COR-L47 (cell line): ENCODE measurements around the gene SCARF2.
A peak's percentile ranks its signal among the peaks of the same experiment; 100 is the strongest.

ENCODE experiments used
- DNase-seq: peaks from one replicate; lab custom pipeline; 2025; lab: John Stamatoyannopoulos, UW

The SCARF2 gene

GRCh38 chr22:20440637-20441591 is 3.3 kb upstream of the SCARF2 start:
- no peak for DNase-seq

GRCh38 chr22:20439928-20440575 is 2.4 kb upstream of the SCARF2 start:
- DNase-seq, result no peak

- no peak for DNase-seq
These were observed 1.9 kb upstream of the SCARF2 start for GRCh38 chr22:20439556-20439927.

GRCh38 chr22:20438678-20439492 is 1.3 kb upstream of the SCARF2 start:
- no peak for DNase-seq

GRCh38 chr22:20438427-20438677 is 727 bp upstream of the SCARF2 start:
- DNase-seq, result no peak

GRCh38 chr22:20436768-20437612 is 635 bp downstream of the SCARF2 start:
- no peak for DNase-seq

GRCh38 chr22:20436307-20436767 is 1.3 kb downstream of the SCARF2 start:
- DNase-seq, result no peak

GRCh38 chr22:20435436-20436306 is 2.0 kb downstream of the SCARF2 start:
- DNase-seq, result no peak

- no peak for DNase-seq
These were observed 2.9 kb downstream of the SCARF2 start for GRCh38 chr22:20434773-20435172.

GRCh38 chr22:20434264-20434751 is 3.3 kb downstream of the SCARF2 start:
- no peak for DNase-seq

- DNase-seq, result no peak
These were observed 3.9 kb downstream of the SCARF2 start for GRCh38 chr22:20433686-20434241.

- no peak for DNase-seq
These were observed 4.4 kb downstream of the SCARF2 start for GRCh38 chr22:20433191-20433590.

GRCh38 chr22:20432244-20432686 is 5.4 kb downstream of the SCARF2 start:
- no peak for DNase-seq

- no peak for DNase-seq
These were observed 6.0 kb downstream of the SCARF2 start for GRCh38 chr22:20431511-20432192.

- DNase-seq, result peak; percentile 73
These were observed 6.7 kb downstream of the SCARF2 start for GRCh38 chr22:20430720-20431510.

GRCh38 chr22:20430101-20430719 is 7.4 kb downstream of the SCARF2 start:
- peak; percentile 29 for DNase-seq

- DNase-seq, result peak; percentile 20
These were observed 8.1 kb downstream of the SCARF2 start for GRCh38 chr22:20429254-20430100.
